ENCODE data around the gene CACNA1A.

Gene CACNA1A

DNA sequence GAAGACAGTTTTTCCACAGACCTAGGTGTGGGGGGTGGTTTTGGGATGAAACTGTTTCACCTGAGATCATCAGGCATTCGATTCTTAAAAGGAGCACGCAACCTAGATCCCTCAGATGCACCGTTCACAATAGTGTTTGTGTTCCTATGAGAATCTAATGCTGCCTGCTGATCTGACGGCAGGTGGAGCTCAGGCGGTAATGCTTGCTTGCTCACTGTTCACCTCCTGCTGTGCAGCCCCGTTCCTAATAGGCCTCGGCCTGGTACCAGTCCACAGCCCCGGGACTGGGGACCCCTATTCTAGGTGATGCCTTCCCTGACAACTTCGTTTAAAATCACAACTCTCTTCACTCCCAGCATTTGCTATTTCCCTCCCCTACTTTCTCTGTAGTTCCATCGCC is 206.4 kb downstream of the CACNA1A start:
- no peak for DNase-seq (ENCODE audit: low spot score)
- TF ChIP-seq CTCF (IDR thresholded peaks at IDR 0.05; ENCODE audit: extremely low read depth, missing control alignments), result no peak

DNA sequence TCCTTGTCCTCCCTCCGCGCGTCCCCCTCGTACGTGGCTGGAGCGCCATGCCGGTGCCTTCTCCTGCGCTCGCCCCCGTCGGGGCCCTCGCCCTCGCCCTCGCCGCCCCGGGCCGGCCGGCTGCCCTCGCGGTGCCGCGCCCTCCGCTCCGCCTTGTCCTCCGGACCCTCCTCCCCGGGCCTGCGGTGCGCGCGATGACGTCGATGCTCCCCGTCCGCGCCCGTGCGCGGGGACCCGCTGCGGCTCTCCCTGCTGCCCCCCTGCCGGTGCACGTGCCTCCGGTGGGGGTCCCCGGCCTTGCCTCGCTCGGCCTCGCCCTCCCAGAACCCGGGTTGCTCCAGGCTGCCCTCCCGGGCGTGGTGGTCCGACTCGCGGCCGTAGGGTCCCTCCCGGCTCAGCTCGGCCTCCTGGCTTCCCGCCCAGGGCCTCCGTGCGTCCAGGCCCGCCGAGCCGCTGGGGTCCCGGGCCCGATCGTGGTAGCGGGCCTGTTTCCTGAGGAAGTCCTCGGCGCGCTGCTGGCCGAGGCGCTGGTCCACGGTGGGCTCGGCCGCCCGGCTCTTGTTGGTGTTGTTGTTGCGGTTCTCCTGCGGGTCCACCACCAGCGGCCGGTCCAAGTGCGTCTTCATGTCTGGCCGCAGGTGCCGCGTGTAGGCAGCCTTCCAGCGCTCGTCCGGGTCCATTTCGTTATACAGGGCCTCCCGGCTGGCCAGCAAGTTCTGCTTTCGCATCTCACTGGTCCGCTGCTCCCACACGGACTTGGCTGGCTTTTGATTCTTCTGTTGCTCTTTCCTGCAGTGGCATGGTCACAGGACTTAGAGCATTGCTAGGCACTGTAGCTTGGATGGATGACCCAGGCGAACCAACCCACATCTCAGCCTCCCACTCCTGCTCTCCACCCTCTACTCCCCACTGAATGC is 207.5 kb downstream of the CACNA1A start:
- DNase-seq (ENCODE audit: low spot score), result no peak
- no peak for TF ChIP-seq CTCF (IDR thresholded peaks at IDR 0.05; ENCODE audit: extremely low read depth, missing control alignments)

GRCh38 chr19:13297023-13297422 is 209.3 kb downstream of the CACNA1A start:
- no peak for DNase-seq (ENCODE audit: low spot score)
- no peak for TF ChIP-seq CTCF (IDR thresholded peaks at IDR 0.05; ENCODE audit: extremely low read depth, missing control alignments)

DNA sequence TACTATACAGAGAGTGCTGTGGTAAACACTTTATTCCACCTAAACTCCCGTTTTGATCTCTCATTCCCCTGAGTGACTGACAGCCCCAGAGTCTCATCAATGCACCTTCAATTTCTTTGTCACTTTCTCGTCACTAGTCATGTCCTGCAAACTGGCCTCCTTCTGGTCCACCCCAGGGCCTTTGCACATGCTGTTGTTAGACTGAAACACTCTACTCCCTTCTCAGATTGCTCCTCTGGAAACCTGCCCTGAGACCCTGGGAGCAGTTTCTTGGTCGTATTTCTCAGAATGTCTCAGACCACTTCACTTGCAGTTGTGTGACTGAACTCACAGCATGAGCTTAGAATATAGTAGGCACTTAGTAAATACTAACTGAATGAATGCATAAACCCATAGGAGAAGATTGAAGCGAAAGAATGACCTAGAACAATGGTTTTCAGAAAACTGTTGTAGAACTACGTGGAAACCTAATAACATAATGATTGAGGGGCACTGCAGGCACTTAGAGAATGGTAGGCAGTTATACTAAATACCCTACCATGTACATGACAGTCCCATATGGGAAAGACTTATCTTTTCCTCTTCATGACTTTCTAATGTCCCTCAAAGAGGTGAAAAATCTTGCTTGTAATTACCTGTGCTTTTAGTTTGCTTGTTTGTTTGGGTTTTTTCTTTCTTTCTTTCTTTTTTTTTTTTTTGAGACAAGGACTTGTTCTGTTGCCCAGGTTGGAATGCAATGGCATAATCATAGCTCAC is 211.3 kb downstream of the CACNA1A start:
- no peak for TF ChIP-seq CTCF (IDR thresholded peaks at IDR 0.05; ENCODE audit: extremely low read depth, missing control alignments)
- no peak for DNase-seq (ENCODE audit: low spot score)

- DNase-seq (ENCODE audit: low spot score), result no peak
- TF ChIP-seq CTCF (IDR thresholded peaks at IDR 0.05; ENCODE audit: extremely low read depth, missing control alignments), result no peak
These were observed 214.4 kb downstream of the CACNA1A start for GRCh38 chr19:13291913-13292312.

DNA sequence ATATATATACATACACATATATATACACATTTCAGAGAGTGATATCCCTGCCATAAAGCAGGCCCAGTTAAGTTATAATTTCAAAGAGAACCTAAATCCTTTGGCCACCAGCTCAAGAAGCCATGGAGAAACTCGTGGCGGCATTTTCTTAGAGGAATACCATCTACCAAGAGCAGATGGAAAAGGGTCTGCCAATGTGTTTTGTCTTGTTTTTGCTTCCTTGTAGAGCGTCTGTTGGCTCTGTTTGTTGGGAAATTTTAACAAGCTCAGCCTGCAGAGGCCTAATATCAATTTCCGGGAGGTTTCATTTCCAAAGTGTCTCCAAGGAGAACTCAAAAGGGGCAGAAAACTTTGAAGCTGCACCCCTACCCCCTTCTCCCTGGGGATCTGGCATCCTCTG is 215.5 kb downstream of the CACNA1A start:
- no peak for TF ChIP-seq CTCF (IDR thresholded peaks at IDR 0.05; ENCODE audit: extremely low read depth, missing control alignments)
- no peak for DNase-seq (ENCODE audit: low spot score)

GRCh38 chr19:13289295-13289694 is 217.0 kb downstream of the CACNA1A start:
- DNase-seq (ENCODE audit: low spot score), result no peak
- no peak for TF ChIP-seq CTCF (IDR thresholded peaks at IDR 0.05; ENCODE audit: extremely low read depth, missing control alignments)

All from GM20000 (cell line).